Vagina (tissue), 2 donors: Measurements from ENCODE around the gene CLIP4. TPM values are rescaled to one million over a fixed set of nuclear protein-coding genes. Genes with fewer than 3 reads are reported as not detected.

ENCODE experiments used
- DNase-seq, 2 donors: peaks; one replicate each; pipeline ENCODE4 v3.0.0-alpha.2; 2017; ENCODE audit errors: extremely low spot score in 2 of 2
- H3K27ac ChIP-seq: fragments of 200-600 bp; sonication (generic); one replicate; pipeline ENCODE4 v1.5.1; 2019
- H3K27me3 ChIP-seq: fragments of 200-600 bp; sonication (generic); one replicate; pipeline ENCODE4 v1.5.1; 2019
- H3K36me3 ChIP-seq, 2 donors: fragments of 200-600 bp; sonication (generic); one replicate each; pipeline ENCODE4 v1.5.1; 2017 to 2019
- H3K4me1 ChIP-seq: fragments of 200-600 bp; sonication (generic); one replicate; pipeline ENCODE4 v1.5.1; 2019
- H3K4me3 ChIP-seq, 2 donors: fragments of 200-600 bp; sonication (generic); 1 replicate in 1 of 2; 2 replicates in 1 of 2; pipeline ENCODE4 v1.5.1; 2016 to 2019
- H3K9me3 ChIP-seq: fragments of 200-600 bp; sonication (generic); one replicate; pipeline ENCODE4 v1.5.1; 2019
- POLR2A ChIP-seq, 2 donors: fragments of 450-650 bp; IDR thresholded peaks; one replicate each; pipeline ENCODE4 v1.6.1; 2017; ENCODE audit warnings: antibody characterized with exemption in 2 of 2, mild to moderate bottlenecking in 2 of 2, moderate library complexity in 2 of 2
- POLR2AphosphoS5 ChIP-seq, 2 donors: sonication (generic); formaldehyde crosslinking; IDR thresholded peaks; one replicate each; pipeline ENCODE4 v1.9.0; 2017; ENCODE audit warnings: antibody characterized with exemption in 2 of 2, mild to moderate bottlenecking in 2 of 2, low read depth in 1 of 2; ENCODE audit not compliant: insufficient read depth in 1 of 2
- intact Hi-C: fragments of 100-400 bp; cut with DNase I; formaldehyde crosslinking; loops from one replicate; pipeline ENCODE4 v1.15.1; 2023
- total RNA-seq: library from RNA; depleted of rRNA; stranded (reverse); fragments of >200 nt; gene quantifications from one replicate; pipeline ENCODE4 v1.2.3, GENCODE V29; 2016
- TF ChIP-seq, protein P1 (sequence below), 3 experiments: fragments of 450-650 bp in 2 of 3; fragments of 200-600 bp in 1 of 3; sonication (generic) in 1 of 3; IDR thresholded peaks; one replicate each; pipeline ENCODE4 v1.5.1; 2017 to 2019; ENCODE audit warnings: antibody characterized with exemption in 3 of 3, mild to moderate bottlenecking in 2 of 3, moderate library complexity in 2 of 3

CLIP4 gene
- total RNA-seq, 1 donor from 2014 or later, result 63.1 TPM

DNA sequence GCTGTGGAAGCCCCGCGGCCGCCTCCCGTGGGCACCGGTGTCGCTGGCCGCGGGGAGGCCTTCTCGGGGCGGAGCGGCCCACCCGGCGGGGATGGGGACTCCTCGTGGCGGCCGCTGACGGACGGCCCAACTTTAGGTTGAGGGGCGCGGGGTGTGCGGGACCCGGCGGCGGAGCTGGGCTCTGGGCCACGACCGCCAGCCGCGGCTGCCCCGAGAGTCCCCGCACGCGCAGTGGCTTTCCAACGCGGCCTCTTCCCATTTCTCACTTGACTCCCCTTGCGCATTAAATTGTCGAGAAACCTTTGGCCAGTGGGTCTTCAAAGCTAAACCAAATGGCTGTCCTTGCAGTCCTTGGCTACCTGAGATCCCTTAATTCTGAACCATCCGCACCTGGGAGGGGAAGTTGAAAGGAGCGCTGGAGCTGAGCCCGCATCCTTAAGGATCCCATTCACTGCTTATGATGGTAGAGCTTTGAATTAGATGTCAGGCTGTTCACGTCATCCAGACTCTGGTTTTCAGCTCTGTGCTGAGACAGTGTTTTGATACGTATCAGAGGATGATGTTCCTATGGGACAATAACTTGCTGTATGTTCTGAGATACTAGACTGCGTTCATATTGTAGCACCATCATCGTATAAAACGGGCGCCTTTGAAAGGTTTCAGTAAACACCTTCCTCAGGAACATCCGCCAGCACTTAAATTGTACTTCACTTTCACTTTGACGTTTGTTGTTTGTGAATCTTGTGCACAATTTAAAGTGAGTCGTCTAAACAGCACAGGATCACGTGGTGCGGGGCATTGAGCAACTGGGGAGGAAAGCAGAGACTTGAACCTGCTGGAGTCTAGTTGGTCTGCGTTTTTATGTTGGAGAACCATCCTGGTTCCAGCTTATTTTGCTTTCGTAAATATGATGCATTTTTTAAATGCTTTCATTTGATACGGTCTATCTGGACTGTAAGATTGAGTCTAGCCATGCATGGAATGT, 874 bp downstream of the CLIP4 start:
- no peak for TF ChIP-seq POLR2A (IDR thresholded peaks at IDR 0.05)
- TF ChIP-seq POLR2AphosphoS5 (IDR thresholded peaks at IDR 0.05; ENCODE audit: insufficient read depth in 1 of 2, low read depth in 1 of 2), result peak; percentile 33 to 80
- TF ChIP-seq, protein P1, sequence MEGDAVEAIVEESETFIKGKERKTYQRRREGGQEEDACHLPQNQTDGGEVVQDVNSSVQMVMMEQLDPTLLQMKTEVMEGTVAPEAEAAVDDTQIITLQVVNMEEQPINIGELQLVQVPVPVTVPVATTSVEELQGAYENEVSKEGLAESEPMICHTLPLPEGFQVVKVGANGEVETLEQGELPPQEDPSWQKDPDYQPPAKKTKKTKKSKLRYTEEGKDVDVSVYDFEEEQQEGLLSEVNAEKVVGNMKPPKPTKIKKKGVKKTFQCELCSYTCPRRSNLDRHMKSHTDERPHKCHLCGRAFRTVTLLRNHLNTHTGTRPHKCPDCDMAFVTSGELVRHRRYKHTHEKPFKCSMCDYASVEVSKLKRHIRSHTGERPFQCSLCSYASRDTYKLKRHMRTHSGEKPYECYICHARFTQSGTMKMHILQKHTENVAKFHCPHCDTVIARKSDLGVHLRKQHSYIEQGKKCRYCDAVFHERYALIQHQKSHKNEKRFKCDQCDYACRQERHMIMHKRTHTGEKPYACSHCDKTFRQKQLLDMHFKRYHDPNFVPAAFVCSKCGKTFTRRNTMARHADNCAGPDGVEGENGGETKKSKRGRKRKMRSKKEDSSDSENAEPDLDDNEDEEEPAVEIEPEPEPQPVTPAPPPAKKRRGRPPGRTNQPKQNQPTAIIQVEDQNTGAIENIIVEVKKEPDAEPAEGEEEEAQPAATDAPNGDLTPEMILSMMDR (IDR thresholded peaks at IDR 0.05), result no peak
- Histone ChIP-seq H3K4me3 (peak overlapping the region; percentile 84), H3K27ac (peak overlapping the region; percentile 97), H3K36me3 (no peaks in the 10 kb centered on the region), H3K9me3 (no peaks in the 10 kb centered on the region), H3K4me1 (peaks cover 53% of the 10 kb centered on the region), H3K27me3 (no peaks in the 10 kb centered on the region)
- no peak for DNase-seq
- intact Hi-C loops, result no loop called here

DNA sequence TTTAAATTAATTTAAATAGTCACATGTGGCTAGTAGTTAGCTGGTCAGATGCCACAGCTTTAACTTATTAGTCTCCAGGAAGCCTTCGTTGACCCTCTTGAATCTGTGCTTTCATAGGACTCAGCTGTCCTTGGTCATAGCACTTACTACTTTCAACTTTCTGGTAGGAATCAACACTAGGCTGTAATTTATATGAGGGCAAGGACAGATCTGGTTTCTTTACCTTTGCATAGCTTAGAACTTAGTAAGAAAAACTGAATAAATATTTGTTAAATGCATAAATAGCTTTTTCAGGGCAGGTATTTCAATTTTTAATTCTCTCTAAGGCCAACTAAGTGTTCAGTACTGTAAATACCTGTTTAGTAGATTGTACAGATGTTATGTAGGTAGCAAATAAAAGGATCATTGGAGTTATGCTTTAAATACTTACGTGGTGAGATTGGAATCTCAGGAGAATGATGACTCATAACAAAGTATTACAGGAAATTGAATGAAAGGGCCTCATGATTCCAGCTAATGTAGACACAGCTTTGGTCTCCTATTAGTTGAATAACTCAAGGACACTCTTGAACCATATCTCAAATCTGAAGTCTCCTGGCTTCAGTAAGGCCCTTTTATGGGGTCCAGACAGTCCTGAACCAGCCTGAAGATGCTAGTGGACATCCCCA, 2.6 kb downstream of the CLIP4 start:
- Histone ChIP-seq H3K9me3 (no peaks in the 10 kb centered on the region), H3K27me3 (no peaks in the 10 kb centered on the region), H3K4me3 (no peak overlapping the region), H3K27ac (no peak overlapping the region), H3K4me1 (peaks cover 54% of the 10 kb centered on the region), H3K36me3 (no peaks in the 10 kb centered on the region)
- TF ChIP-seq POLR2A (IDR thresholded peaks at IDR 0.05) (no peak), POLR2AphosphoS5 (IDR thresholded peaks at IDR 0.05; ENCODE audit: insufficient read depth in 1 of 2, low read depth in 1 of 2) (peak in 1 of 2 donors; percentile 50)
- no peak for DNase-seq
- intact Hi-C loops, result no loop called here

DNA sequence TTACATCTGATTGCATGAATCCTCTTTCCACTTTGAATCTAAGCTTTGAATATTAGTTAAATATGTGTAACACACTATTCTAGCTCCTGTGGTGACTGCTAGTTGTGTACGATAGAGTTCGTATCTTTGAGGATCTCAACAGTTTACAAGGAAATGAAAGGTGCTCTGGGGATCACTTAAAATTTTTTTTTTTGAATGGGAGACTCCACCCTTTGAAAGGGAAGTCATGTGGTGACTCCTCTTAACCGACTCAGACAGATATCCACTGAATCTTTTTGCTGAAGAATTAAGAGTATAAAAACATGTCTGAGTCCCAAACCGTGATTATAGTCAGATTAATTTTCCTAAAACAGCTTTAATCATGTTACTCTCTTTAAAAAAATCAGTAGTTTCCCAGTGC, 4.0 kb downstream of the CLIP4 start:
- H3K27ac ChIP-seq, result no peak overlapping the region
- H3K36me3 ChIP-seq, result peaks cover 0 to 5% of the 10 kb centered on the region in 2 donors
- TF ChIP-seq POLR2AphosphoS5 (IDR thresholded peaks at IDR 0.05; ENCODE audit: insufficient read depth in 1 of 2, low read depth in 1 of 2) (no peak), POLR2A (IDR thresholded peaks at IDR 0.05) (no peak)
- TF ChIP-seq, protein P1 (IDR thresholded peaks at IDR 0.05), result no peak
- intact Hi-C loops, result no loop called here
- H3K9me3 ChIP-seq, result no peaks in the 10 kb centered on the region
- no peak for DNase-seq
- no peaks in the 10 kb centered on the region for H3K27me3 ChIP-seq
- H3K4me1 ChIP-seq, result peaks cover 49% of the 10 kb centered on the region
- no peak overlapping the region for H3K4me3 ChIP-seq

DNA sequence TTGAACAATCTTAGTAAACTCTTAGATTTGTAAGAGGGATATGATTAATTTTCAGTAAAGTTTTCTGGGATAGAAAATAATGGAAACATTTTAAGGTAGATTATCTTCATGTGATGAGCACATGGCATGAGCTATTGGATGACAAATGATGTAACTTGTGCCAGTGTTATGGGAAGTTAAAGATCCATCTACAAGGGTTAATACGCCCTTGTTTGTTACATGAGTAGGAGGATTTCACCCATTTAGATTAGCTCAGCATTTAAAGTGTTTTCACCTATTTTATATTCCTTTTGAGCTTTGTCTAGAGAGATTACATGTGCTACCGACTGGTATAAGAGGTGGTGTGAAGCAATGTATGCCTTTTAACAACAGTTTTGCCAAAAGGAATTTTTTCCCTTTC, 5.6 kb downstream of the CLIP4 start:
- Histone ChIP-seq H3K9me3 (no peaks in the 10 kb centered on the region), H3K27me3 (no peaks in the 10 kb centered on the region), H3K4me3 (no peak overlapping the region), H3K27ac (no peak overlapping the region), H3K36me3 (peaks cover 0 to 17% of the 10 kb centered on the region in 2 donors), H3K4me1 (peaks cover 40% of the 10 kb centered on the region)
- DNase-seq, result no peak
- TF ChIP-seq POLR2A (IDR thresholded peaks at IDR 0.05) (no peak), POLR2AphosphoS5 (IDR thresholded peaks at IDR 0.05; ENCODE audit: insufficient read depth in 1 of 2, low read depth in 1 of 2) (no peak)
- TF ChIP-seq, protein P1 (IDR thresholded peaks at IDR 0.05), result no peak
- intact Hi-C loops, result no loop called here

DNA sequence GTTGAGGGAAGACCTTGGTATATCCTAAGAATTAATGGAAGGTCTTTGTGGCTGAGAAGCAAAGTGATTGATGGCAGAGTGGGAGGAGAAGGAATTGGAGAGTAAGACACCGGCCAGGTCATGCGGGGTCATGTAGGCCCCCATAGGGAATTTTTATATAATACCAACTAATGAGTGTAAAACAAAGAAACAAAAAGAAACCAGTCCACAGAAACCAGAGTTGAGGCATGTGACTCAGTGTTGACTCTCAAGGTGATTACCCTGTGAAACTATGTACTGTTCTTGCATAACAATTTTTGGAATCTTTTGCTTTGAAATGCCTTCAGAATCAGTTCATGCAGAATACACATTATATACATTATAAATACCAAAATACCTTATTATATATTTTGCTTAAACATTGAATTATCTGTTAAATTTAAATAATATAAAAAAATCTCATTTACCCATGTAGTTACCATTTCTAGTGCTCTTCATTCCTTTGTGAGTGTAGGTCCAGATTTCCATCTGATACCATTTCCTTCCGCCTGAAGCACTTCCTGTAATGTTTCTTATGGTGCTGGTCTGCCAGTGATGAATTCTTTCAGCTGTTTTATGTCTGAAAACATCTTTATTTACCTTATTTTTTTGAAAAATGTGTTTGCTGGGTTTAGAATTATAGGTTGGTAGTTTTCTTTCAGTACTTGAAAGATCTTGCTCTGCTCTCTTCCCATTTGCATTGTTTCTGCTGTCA, 8.6 kb downstream of the CLIP4 start:
- Histone ChIP-seq H3K36me3 (peaks cover 0 to 17% of the 10 kb centered on the region in 2 donors), H3K9me3 (no peaks in the 10 kb centered on the region), H3K4me1 (peaks cover 21% of the 10 kb centered on the region), H3K27me3 (no peaks in the 10 kb centered on the region), H3K4me3 (no peak overlapping the region), H3K27ac (peak overlapping the region; percentile 44)
- DNase-seq, result no peak
- TF ChIP-seq, protein P1 (IDR thresholded peaks at IDR 0.05), result no peak
- peak in 1 of 2 donors; percentile 61 for TF ChIP-seq POLR2AphosphoS5 (IDR thresholded peaks at IDR 0.05; ENCODE audit: insufficient read depth in 1 of 2, low read depth in 1 of 2)
- intact Hi-C loops, result no loop called here
